GM23248 (cell line): ENCODE measurements around the gene ATXN7L1. TPM values are rescaled to one million over a fixed set of nuclear protein-coding genes. Genes with fewer than 3 reads are reported as not detected.

ENCODE experiments used
- DNase-seq: peaks from one replicate; pipeline ENCODE4 v3.0.0-alpha.2; 2015
- H2AFZ ChIP-seq: fragments of 200-600 bp; sonication (generic); 2 replicates; pipeline ENCODE4 v1.6.1; 2016; ENCODE audit warnings: antibody characterized with exemption
- H3F3A ChIP-seq: fragments of 200-600 bp; sonication (generic); 2 replicates; pipeline ENCODE4 v1.6.1; 2016; ENCODE audit warnings: mild to moderate bottlenecking, antibody characterized with exemption, mixed run types; ENCODE audit not compliant: insufficient read depth
- H3K27ac ChIP-seq: fragments of 200-600 bp; sonication (generic); 2 replicates; pipeline ENCODE4 v1.5.1; 2016; ENCODE audit warnings: mild to moderate bottlenecking
- H3K27me3 ChIP-seq: fragments of 200-600 bp; sonication (generic); replicated peaks from 2 replicates; pipeline ENCODE4 v1.6.1; 2016; ENCODE audit warnings: mild to moderate bottlenecking; ENCODE audit not compliant: insufficient read depth
- H3K36me3 ChIP-seq: fragments of 200-600 bp; sonication (generic); 2 replicates; pipeline ENCODE4 v1.6.1; 2016; ENCODE audit warnings: low read depth, mild to moderate bottlenecking
- H3K4me1 ChIP-seq: fragments of 200-600 bp; sonication (generic); 2 replicates; pipeline ENCODE4 v1.6.1; 2016; ENCODE audit warnings: mild to moderate bottlenecking; ENCODE audit not compliant: insufficient read depth
- H3K4me2 ChIP-seq: fragments of 200-600 bp; sonication (generic); one replicate; pipeline ENCODE4 v1.6.1; 2016; ENCODE audit warnings: mild to moderate bottlenecking; ENCODE audit not compliant: unreplicated experiment
- H3K4me3 ChIP-seq: fragments of 200-600 bp; sonication (generic); 2 replicates; pipeline ENCODE4 v1.5.1; 2016; ENCODE audit warnings: mild to moderate bottlenecking
- H3K79me2 ChIP-seq: fragments of 200-600 bp; sonication (generic); 2 replicates; pipeline ENCODE4 v1.6.1; 2016; ENCODE audit warnings: mild to moderate bottlenecking; ENCODE audit not compliant: insufficient read depth
- H3K9ac ChIP-seq: fragments of 200-600 bp; sonication (generic); 2 replicates; pipeline ENCODE4 v1.6.1; 2016; ENCODE audit warnings: mild to moderate bottlenecking
- H3K9me2 ChIP-seq: fragments of 200-600 bp; sonication (generic); 2 replicates; pipeline ENCODE4 v1.6.1; 2016; ENCODE audit warnings: mixed run types, mild to moderate bottlenecking, moderate library complexity; ENCODE audit not compliant: insufficient read depth
- H3K9me3 ChIP-seq: fragments of 200-600 bp; sonication (generic); one replicate; pipeline ENCODE4 v1.6.1; 2017; ENCODE audit warnings: low read depth
- H4K20me1 ChIP-seq: fragments of 200-600 bp; sonication (generic); 2 replicates; pipeline ENCODE4 v1.6.0; 2016; ENCODE audit not compliant: insufficient read depth
- EZH2 ChIP-seq: fragments of 200-600 bp; sonication (generic); IDR thresholded peaks from 2 replicates; pipeline ENCODE4 v1.6.1; 2018; ENCODE audit warnings: antibody characterized with exemption, mild to moderate bottlenecking; ENCODE audit not compliant: insufficient read depth, poor library complexity, severe bottlenecking
- EZH2phosphoT487 ChIP-seq: fragments of 200-600 bp; sonication (generic); IDR thresholded peaks from 2 replicates; pipeline ENCODE4 v1.6.1; 2018; ENCODE audit warnings: antibody characterized with exemption, moderate library complexity, mild to moderate bottlenecking, low read depth; ENCODE audit not compliant: insufficient read depth
- WGBS, 2 experiments: methylation state at CpG; one replicate each; pipeline ENCODE4 v1.1.6; 2015 to 2017; ENCODE audit warnings: low lambda C conversion rate in 2 of 2, low coverage in 1 of 2; ENCODE audit errors: missing lambda C conversion rate in 2 of 2; 5-methylcytosine and 5-hydroxymethylcytosine counted together
- in situ Hi-C: fragments of 300-500 bp; cut with MboI; formaldehyde crosslinking; loops from 2 replicates; pipeline ENCODE4 v1.15.0; 2020
- polyA plus RNA-seq: library from polyadenylated mRNA; unstranded; fragments of >200 nt; fragmentation: Nextera tagmentation; extraction: Ambion mirVana; gene quantifications from 2 replicates; pipeline ENCODE4 v1.2.1, GENCODE V29; 2016
- total RNA-seq: library from RNA; depleted of rRNA; stranded (reverse); fragments of >200 nt; shearing (Covaris generic); gene quantifications from 2 replicates; pipeline ENCODE4 v1.2.3, GENCODE V29; 2014

ATXN7L1 gene
- total and polyA plus RNA-seq, 2 experiments from 2014 or later, result 3.7 to 4.5 TPM

GRCh38 chr7:105917659-105918058, 41.3 kb upstream of the ATXN7L1 start:
- Histone ChIP-seq H3K9ac (no peak overlapping the region), H2AFZ (no peak overlapping the region), H3K27ac (no peak overlapping the region), H3K9me2 (no peaks in the 10 kb centered on the region), H3K4me1 (peaks cover 8% of the 10 kb centered on the region), H3K27me3 (no peaks in the 10 kb centered on the region), H3K79me2 (no peaks in the 10 kb centered on the region), H3K36me3 (no peaks in the 10 kb centered on the region), H3K4me3 (no peak overlapping the region), H3K9me3 (no peaks in the 10 kb centered on the region), H3F3A (0 out of 2 replicates have a peak, but pooled peaks cover 2% of the 10 kb centered on the region), H3K4me2 (no peak overlapping the region), H4K20me1 (no peaks in the 10 kb centered on the region)
- TF ChIP-seq EZH2, result no peak
- TF ChIP-seq EZH2phosphoT487, result no peak
- no peak for DNase-seq
- 98 to 99% methylated on average over 2 of the region's 2 CpGs for WGBS, 2 experiments
- in situ Hi-C loops, result no loop called here

DNA sequence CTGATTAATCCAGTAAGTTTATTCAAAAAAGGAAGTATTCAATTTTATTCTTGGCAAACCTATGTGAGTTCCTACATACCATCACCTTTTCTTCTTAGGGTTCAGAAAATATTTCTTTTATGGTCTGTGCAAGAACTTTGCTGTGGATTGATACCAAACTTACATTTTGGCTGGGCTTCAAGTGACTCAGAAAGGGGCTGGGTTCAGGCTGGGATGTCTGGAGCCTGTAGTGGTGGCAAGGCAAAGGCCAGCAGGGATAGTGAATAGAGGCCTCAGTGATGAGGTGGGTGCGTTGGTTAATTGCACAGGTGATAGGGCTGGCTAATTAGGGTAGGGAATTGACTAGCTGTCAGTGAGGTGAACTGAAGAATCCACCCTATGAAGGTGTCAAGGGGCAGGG, 40.2 kb upstream of the ATXN7L1 start:
- no peak overlapping the region for H2AFZ ChIP-seq
- TF ChIP-seq EZH2phosphoT487 (no peak), EZH2 (no peak)
- WGBS, 2 experiments, result 88% methylated on average over 1 of the region's 1 CpG
- H3K9me3 ChIP-seq, result no peaks in the 10 kb centered on the region
- H3K4me3 ChIP-seq, result no peak overlapping the region
- H3K27me3 ChIP-seq, result no peaks in the 10 kb centered on the region
- no peaks in the 10 kb centered on the region for H3K36me3 ChIP-seq
- no peaks in the 10 kb centered on the region for H3K79me2 ChIP-seq
- no peaks in the 10 kb centered on the region for H3K9me2 ChIP-seq
- H3K4me2 ChIP-seq, result no peak overlapping the region
- in situ Hi-C loops, result no loop called here
- H3K4me1 ChIP-seq, result peaks cover 18% of the 10 kb centered on the region
- no peaks in the 10 kb centered on the region for H4K20me1 ChIP-seq
- peak; percentile 72 for DNase-seq
- H3K9ac ChIP-seq, result no peak overlapping the region
- H3F3A ChIP-seq, result 0 out of 2 replicates have a peak, but pooled peaks cover 12% of the 10 kb centered on the region
- H3K27ac ChIP-seq, result no peak overlapping the region

DNA sequence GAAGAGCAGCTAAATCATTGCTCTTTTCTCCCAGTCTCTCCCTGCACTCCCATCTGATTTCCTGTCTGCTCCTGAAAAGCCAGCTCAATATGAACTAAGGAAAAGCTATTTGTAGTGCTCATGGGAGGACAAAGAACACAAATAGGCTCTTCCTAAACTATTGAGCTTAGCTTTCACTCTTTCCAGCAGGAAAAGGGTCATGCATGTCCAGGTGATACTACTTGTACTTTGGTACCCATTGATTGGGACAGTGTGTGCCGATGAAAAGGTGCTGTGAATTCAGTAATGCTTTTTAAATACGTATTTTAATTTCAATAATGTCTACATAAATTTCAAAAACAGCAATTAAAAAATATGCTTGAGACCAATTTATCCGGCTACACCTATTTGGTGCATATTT, 37.5 kb upstream of the ATXN7L1 start:
- Histone ChIP-seq H3K9ac (no peak overlapping the region), H3K36me3 (peaks cover 4% of the 10 kb centered on the region; the same call in 1 of the 2 replicates), H3K4me3 (no peak overlapping the region), H2AFZ (no peak overlapping the region), H3K4me1 (peaks cover 18% of the 10 kb centered on the region), H3K9me2 (no peaks in the 10 kb centered on the region), H3K27ac (no peak overlapping the region), H3K9me3 (no peaks in the 10 kb centered on the region), H3F3A (0 out of 2 replicates have a peak, but pooled peaks cover 12% of the 10 kb centered on the region), H3K4me2 (no peak overlapping the region), H3K79me2 (no peaks in the 10 kb centered on the region), H3K27me3 (no peaks in the 10 kb centered on the region), H4K20me1 (no peaks in the 10 kb centered on the region)
- in situ Hi-C loops, result no loop called here
- DNase-seq, result no peak
- TF ChIP-seq EZH2, result no peak
- TF ChIP-seq EZH2phosphoT487, result no peak
- 78 to 85% methylated on average over 3 of the region's 3 CpGs for WGBS, 2 experiments

DNA sequence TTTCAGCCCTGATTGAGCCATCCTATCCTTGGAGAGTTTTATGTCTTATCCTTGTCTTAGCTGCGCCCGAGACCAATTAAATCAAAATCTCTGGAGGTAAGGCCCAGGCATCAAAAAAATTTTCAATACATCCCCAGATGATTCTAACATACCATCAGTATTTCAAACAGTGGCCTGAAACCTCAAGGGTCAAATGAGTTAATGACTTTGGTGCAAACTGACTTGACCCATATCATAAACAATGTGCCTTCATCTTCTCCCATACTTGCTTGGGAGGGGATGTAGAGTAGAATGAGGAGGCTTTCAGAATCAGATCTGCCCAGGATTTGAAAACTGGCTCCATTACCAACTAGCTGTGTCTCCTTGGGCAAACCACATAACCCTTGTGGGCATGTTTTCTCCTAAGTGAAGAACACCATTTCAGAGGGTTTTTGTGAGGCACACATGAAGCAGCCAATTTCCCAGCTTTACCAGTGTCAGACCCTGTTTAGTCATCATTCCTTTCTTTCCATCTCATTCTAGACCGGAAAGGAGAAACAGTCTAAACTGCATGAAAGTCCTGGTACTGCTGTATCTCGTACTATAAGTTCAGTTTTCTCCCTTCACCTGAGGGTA, 35.7 kb upstream of the ATXN7L1 start:
- WGBS, 2 experiments, result 86 to 97% methylated on average over 4 of the region's 4 CpGs
- Histone ChIP-seq H3K79me2 (no peaks in the 10 kb centered on the region), H3K27me3 (no peaks in the 10 kb centered on the region), H3K9me3 (no peaks in the 10 kb centered on the region), H3K4me2 (no peak overlapping the region), H2AFZ (no peak overlapping the region), H3K27ac (no peak overlapping the region), H3K9me2 (no peaks in the 10 kb centered on the region), H3F3A (0 out of 2 replicates have a peak, but pooled peaks cover 12% of the 10 kb centered on the region), H3K4me1 (peaks cover 18% of the 10 kb centered on the region), H3K4me3 (no peak overlapping the region), H4K20me1 (no peaks in the 10 kb centered on the region), H3K36me3 (peaks cover 4% of the 10 kb centered on the region; the same call in 1 of the 2 replicates), H3K9ac (no peak overlapping the region)
- in situ Hi-C loops, result no loop called here
- DNase-seq, result peak; percentile 59
- TF ChIP-seq EZH2 (no peak), EZH2phosphoT487 (no peak)
